ENCODE measurements around the gene LRRC8B.

The LRRC8B gene

DNA sequence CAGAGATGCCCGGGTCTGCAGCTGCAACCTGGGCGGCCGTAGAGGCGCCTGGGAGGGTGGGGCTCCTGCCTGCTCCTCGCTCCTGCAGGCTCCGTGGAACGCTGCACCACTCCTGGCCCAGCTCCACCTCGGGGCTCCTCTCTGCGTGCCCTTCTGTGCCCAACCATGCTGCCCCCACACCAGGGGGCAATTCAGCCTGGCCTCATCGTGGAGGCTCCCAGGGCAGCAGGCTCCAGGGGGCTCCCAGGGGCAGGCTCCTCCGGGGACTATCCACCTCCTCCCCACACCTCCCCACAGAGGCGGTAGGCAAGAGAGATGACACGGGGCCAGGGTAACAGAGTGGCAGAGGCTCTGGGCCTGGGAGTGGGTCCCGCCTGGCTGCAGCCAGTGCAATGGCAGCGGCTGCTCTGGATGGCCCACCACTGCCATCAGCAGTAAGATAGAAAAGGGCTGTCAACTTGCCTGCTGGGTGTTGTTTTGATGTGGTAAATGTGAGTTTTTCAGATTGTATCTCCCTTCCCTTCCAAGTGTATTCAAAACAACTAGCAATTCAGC is 85.9 kb downstream of the LRRC8B start:
- Mint-ChIP-seq H3K36me3 (ENCODE audit: low read depth) (peaks cover 4% of the 10 kb centered on the region), H3K9me3 (no peaks in the 10 kb centered on the region), H3K4me1 (no peaks in the 10 kb centered on the region), H3K4me3 (no peak overlapping the region), H3K27ac (no peak overlapping the region), H3K27me3 (ENCODE audit: low read depth, poor library complexity) (peaks cover 5% of the 10 kb centered on the region)
- DNase-seq, result no peak
- TF ChIP-seq, protein P1, sequence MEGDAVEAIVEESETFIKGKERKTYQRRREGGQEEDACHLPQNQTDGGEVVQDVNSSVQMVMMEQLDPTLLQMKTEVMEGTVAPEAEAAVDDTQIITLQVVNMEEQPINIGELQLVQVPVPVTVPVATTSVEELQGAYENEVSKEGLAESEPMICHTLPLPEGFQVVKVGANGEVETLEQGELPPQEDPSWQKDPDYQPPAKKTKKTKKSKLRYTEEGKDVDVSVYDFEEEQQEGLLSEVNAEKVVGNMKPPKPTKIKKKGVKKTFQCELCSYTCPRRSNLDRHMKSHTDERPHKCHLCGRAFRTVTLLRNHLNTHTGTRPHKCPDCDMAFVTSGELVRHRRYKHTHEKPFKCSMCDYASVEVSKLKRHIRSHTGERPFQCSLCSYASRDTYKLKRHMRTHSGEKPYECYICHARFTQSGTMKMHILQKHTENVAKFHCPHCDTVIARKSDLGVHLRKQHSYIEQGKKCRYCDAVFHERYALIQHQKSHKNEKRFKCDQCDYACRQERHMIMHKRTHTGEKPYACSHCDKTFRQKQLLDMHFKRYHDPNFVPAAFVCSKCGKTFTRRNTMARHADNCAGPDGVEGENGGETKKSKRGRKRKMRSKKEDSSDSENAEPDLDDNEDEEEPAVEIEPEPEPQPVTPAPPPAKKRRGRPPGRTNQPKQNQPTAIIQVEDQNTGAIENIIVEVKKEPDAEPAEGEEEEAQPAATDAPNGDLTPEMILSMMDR (IDR thresholded peaks at IDR 0.05), result no peak

DNA sequence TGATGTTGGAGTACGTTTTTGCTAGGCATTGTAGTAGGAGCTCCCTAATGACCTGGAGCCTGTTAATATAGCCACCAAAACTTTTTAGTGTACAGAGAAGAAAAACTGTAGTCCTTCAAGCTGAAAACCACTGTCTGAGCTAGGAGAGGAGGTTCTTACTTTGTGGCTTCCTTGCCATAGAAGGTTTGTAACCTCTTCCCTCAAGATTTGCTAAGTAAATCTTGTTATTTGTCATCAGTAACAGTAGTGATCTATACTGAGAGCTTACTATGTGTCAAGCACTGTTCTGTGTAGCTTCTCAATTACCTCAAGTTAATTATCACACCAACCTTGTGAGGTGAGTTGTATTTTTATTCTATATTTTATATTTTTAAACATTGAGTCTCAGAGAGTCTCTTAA is 87.1 kb downstream of the LRRC8B start:
- H3K4me1 Mint-ChIP-seq, result no peaks in the 10 kb centered on the region
- DNase-seq, result no peak
- TF ChIP-seq, protein P1 (IDR thresholded peaks at IDR 0.05), result no peak
- H3K27ac Mint-ChIP-seq, result no peak overlapping the region
- H3K27me3 Mint-ChIP-seq (ENCODE audit: low read depth, poor library complexity), result peaks cover 5% of the 10 kb centered on the region
- H3K4me3 Mint-ChIP-seq, result no peak overlapping the region
- peaks cover 4% of the 10 kb centered on the region for H3K36me3 Mint-ChIP-seq (ENCODE audit: low read depth)
- H3K9me3 Mint-ChIP-seq, result no peaks in the 10 kb centered on the region

DNA sequence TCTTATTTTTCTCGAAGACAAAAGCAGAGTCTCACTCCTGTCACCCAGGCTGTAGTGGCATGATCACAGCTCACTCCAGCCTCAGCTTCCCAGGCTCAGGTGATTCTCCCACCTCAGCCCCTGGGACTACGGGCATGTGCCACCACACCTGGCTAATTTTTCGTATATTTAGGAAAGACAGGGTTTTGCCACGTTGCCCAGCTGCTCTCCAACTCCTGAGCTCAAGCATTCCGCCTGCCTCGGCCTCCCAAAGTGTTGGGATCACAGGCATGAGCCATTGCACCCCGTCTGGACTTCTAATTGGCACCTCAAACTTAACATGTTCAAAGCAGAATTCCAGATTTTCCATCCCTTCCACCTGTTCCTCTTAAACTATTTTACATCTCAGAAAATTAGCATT is 89.3 kb downstream of the LRRC8B start:
- peaks cover 9% of the 10 kb centered on the region for H3K9me3 Mint-ChIP-seq
- TF ChIP-seq, protein P1 (IDR thresholded peaks at IDR 0.05), result no peak
- no peak for DNase-seq
- peaks cover 7% of the 10 kb centered on the region for H3K27me3 Mint-ChIP-seq (ENCODE audit: low read depth, poor library complexity)
- H3K36me3 Mint-ChIP-seq (ENCODE audit: low read depth), result peaks cover 15% of the 10 kb centered on the region
- H3K4me1 Mint-ChIP-seq, result no peaks in the 10 kb centered on the region
- H3K4me3 Mint-ChIP-seq, result no peak overlapping the region
- no peak overlapping the region for H3K27ac Mint-ChIP-seq

DNA sequence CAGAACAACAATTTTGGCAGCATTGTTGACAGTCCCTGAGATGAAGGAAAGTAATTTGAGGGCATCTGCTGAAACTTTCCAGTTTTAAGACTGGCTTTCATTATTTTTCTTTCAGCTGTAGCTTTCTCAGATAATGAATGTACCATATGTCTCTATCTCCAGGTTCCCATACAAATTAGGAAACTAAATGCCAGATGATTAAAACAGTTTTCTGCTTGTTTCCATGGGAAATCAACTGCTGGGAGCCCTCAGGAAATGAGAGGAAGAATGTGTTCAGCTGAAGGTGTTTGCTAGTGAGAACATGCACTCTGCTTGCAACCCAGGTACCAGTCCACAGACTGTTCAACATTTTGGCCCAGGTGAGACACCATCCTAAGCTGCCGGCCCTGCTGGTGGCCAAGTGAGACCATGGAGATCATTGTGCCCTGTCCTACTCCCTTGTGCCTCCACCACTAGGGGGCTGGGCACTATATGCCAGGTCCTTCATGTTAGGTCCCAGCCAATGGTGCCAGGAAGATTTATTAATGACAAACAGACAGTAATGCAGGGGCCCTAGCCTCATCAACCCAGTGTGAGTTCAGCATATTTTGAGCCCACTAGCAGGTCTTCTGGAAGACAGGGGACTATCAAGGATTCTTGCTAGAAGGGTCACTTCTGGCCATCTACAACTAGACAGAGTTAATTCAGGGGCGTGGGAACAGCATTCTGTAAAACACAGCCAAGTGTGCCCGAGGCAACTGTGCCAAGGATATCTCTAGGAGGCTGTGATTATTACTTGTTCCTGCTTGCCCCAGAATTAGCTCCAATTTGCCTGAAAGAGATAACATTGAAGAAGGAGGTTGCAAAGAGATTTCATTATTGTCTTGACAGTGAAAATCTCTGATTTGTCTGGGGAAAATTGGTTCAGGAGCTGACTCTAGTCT is 91.3 kb downstream of the LRRC8B start:
- no peak overlapping the region for H3K27ac Mint-ChIP-seq
- H3K4me3 Mint-ChIP-seq, result no peak overlapping the region
- H3K4me1 Mint-ChIP-seq, result no peaks in the 10 kb centered on the region
- peak; percentile 19 for DNase-seq
- peaks cover 12% of the 10 kb centered on the region for H3K9me3 Mint-ChIP-seq
- H3K36me3 Mint-ChIP-seq (ENCODE audit: low read depth), result peaks cover 14% of the 10 kb centered on the region
- peaks cover 3% of the 10 kb centered on the region for H3K27me3 Mint-ChIP-seq (ENCODE audit: low read depth, poor library complexity)
- TF ChIP-seq, protein P1 (IDR thresholded peaks at IDR 0.05), result peak; percentile 31

DNA sequence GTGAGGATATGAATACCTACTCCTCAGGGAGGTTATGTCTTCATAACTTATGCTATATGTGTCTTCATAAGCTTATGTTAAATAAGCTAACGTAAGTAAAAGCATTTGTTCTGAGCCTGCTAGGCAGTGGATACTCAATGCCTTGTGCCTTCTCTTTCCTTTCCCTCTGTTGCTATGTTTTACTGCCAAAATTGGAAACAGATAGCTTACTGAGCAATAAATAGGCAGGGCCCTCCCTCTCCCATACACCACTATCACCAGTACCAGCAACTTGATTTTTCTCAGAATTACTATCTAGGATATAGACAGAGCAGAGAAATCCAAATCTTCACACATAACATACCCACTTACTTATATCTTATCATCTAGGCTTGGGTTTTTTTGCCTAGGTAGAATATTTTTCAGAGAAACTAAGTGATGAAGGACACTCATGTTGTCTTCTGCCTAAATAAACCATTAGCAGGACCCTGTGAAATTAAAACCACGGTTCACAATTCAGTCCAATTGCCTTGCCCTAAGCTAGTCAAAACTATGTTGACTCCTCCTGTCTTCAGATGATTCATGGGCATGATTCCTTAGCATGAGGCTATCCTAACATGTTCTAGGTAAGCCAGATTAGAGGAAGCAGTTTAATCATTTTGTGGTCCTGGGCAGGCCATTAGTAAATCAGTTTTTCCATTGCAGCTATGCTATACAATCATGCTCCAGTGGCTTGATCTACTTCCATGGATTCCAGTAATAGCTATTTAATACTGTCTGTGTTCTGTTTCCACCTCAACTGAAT is 92.4 kb downstream of the LRRC8B start:
- Mint-ChIP-seq H3K27ac (no peak overlapping the region), H3K27me3 (ENCODE audit: low read depth, poor library complexity) (peaks cover 3% of the 10 kb centered on the region), H3K9me3 (peaks cover 12% of the 10 kb centered on the region), H3K4me3 (no peak overlapping the region), H3K4me1 (no peaks in the 10 kb centered on the region), H3K36me3 (ENCODE audit: low read depth) (peaks cover 12% of the 10 kb centered on the region)
- TF ChIP-seq, protein P1 (IDR thresholded peaks at IDR 0.05), result no peak
- no peak for DNase-seq

Measured in nephron progenitor cell (in vitro differentiated cells).